ENCODE results near the gene CHD3.

Gene CHD3

GRCh38 chr17:7875804-7876370 lies 12.7 kb upstream of the CHD3 start:
- no peak for DNase-seq

- no peak for DNase-seq
Observed at GRCh38 chr17:7878234-7878633, 10.4 kb upstream of the CHD3 start.

- no peak for DNase-seq
Observed at GRCh38 chr17:7880076-7880868, 8.3 kb upstream of the CHD3 start.

- DNase-seq = no peak
Observed at GRCh38 chr17:7881276-7882054, 7.1 kb upstream of the CHD3 start.

- no peak for DNase-seq
Observed at GRCh38 chr17:7882068-7882467, 6.5 kb upstream of the CHD3 start.

GRCh38 chr17:7882629-7883028 lies 6.0 kb upstream of the CHD3 start:
- DNase-seq = no peak

GRCh38 chr17:7883781-7884386 lies 4.7 kb upstream of the CHD3 start:
- no peak for DNase-seq

- no peak for DNase-seq
Observed at GRCh38 chr17:7884581-7885366, 3.8 kb upstream of the CHD3 start.

- no peak for DNase-seq
Observed at GRCh38 chr17:7885367-7886226, 3.0 kb upstream of the CHD3 start.

GRCh38 chr17:7886227-7887037 lies 2.2 kb upstream of the CHD3 start:
- no peak for DNase-seq

- no peak for DNase-seq
Observed at GRCh38 chr17:7887038-7887481, 1.5 kb upstream of the CHD3 start.

GRCh38 chr17:7887482-7888183 lies 956 bp upstream of the CHD3 start:
- DNase-seq = peak; percentile 93

- peak; percentile 87 for DNase-seq
Observed at GRCh38 chr17:7889166-7889955, 772 bp downstream of the CHD3 start.

GRCh38 chr17:7893187-7893880 lies 4.7 kb downstream of the CHD3 start:
- no peak for DNase-seq

GRCh38 chr17:7894226-7894625 lies 5.6 kb downstream of the CHD3 start:
- no peak for DNase-seq

GRCh38 chr17:7894866-7895265 lies 6.3 kb downstream of the CHD3 start:
- no peak for DNase-seq

- no peak for DNase-seq
Observed at GRCh38 chr17:7897090-7897489, 8.5 kb downstream of the CHD3 start.

GRCh38 chr17:7897773-7898172 lies 9.2 kb downstream of the CHD3 start:
- no peak for DNase-seq

All from NCI-H1436 (cell line).